Activated CD4-positive, alpha-beta T cell treated with anti-CD3 and anti-CD28 coated beads, Interleukin-2, amount 50 U/mL, for 4 hours (primary cell): ENCODE measurements around the gene CCDC92.

Source experiments
- DNase-seq, 2 experiments: peaks; one replicate each; pipeline ENCODE4 v3.0.0-alpha.2; 2020

CCDC92 gene

GRCh38 chr12:124002021-124002644 lies 29.5 kb upstream of the CCDC92 start:
- no peak for DNase-seq

GRCh38 chr12:124001343-124001742 lies 28.7 kb upstream of the CCDC92 start:
- no peak for DNase-seq

GRCh38 chr12:124000111-124000510 lies 27.5 kb upstream of the CCDC92 start:
- no peak for DNase-seq

- no peak for DNase-seq
These were observed 26.3 kb upstream of the CCDC92 start for GRCh38 chr12:123998991-123999359.

GRCh38 chr12:123998344-123998990 lies 25.8 kb upstream of the CCDC92 start:
- no peak for DNase-seq

- no peak for DNase-seq
These were observed 25.3 kb upstream of the CCDC92 start for GRCh38 chr12:123997908-123998307.

- no peak for DNase-seq
These were observed 24.6 kb upstream of the CCDC92 start for GRCh38 chr12:123997033-123997822.

- no peak for DNase-seq
These were observed 23.9 kb upstream of the CCDC92 start for GRCh38 chr12:123996581-123996980.

- DNase-seq: no peak
These were observed 22.6 kb upstream of the CCDC92 start for GRCh38 chr12:123995023-123995748.

GRCh38 chr12:123992118-123992825 lies 19.6 kb upstream of the CCDC92 start:
- DNase-seq: no peak

GRCh38 chr12:123991372-123991951 lies 18.8 kb upstream of the CCDC92 start:
- no peak for DNase-seq

GRCh38 chr12:123990511-123990910 lies 17.9 kb upstream of the CCDC92 start:
- DNase-seq: no peak

GRCh38 chr12:123989753-123990152 lies 17.1 kb upstream of the CCDC92 start:
- DNase-seq: no peak

GRCh38 chr12:123989168-123989567 lies 16.5 kb upstream of the CCDC92 start:
- no peak for DNase-seq

GRCh38 chr12:123987022-123987421 lies 14.4 kb upstream of the CCDC92 start:
- no peak for DNase-seq

GRCh38 chr12:123986374-123986965 lies 13.8 kb upstream of the CCDC92 start:
- DNase-seq: no peak

GRCh38 chr12:123984903-123985302 lies 12.3 kb upstream of the CCDC92 start:
- no peak for DNase-seq

- peak; percentile 39 for DNase-seq
These were observed 11.3 kb upstream of the CCDC92 start for GRCh38 chr12:123983822-123984485.

- DNase-seq: no peak
These were observed 9.6 kb upstream of the CCDC92 start for GRCh38 chr12:123982269-123982668.

- DNase-seq: no peak
These were observed 6.9 kb upstream of the CCDC92 start for GRCh38 chr12:123979566-123979965.

- no peak for DNase-seq
These were observed 3.7 kb upstream of the CCDC92 start for GRCh38 chr12:123976227-123976826.
